Heart left ventricle (tissue), 13 donors: ENCODE data around the gene NEURL1.

ENCODE experiments used
- CTCF ChIP-seq, 12 donors: fragments of 200-600 bp; sonication (generic) in 4 of 12; IDR thresholded peaks; one replicate each; pipeline versions ENCODE4 v1.5.0 to v1.8.0; 2018 to 2022; ENCODE audit warnings: antibody characterized with exemption in 12 of 12, mild to moderate bottlenecking in 5 of 12
- POLR2A ChIP-seq, 2 donors: fragments of 450-650 bp; IDR thresholded peaks; one replicate each; pipeline ENCODE4 v1.6.1; 2017; ENCODE audit warnings: antibody characterized with exemption in 2 of 2, mild to moderate bottlenecking in 2 of 2, moderate library complexity in 2 of 2
- donor health status: ischemic (EF 13 %, LVEDD 7.1; RV severe dilation, severe dysfunction).
- donor health status: DM: no; HTN: yes; CAD: no.
- donor health status: DM: no; HTN: no; CAD: no.
- donor health status: ischemic (EF 25% LVEDD 6.9; RV normal size, moderate dysfunction).
- donor health status: ischemic (EF 25% LVEDD 5.7; RV mildly dilated, moderate dysfunction).
- donor health status: ischemic (EF 35%, LVEDD 5.7; RV mildly dilated, moderate dysfunction).
- donor health status: nonischemic (EF 11% LVEDD 7.7; RV severe dilation, severe dysfunction).
- donor health status: DM: yes; HTN: yes; CAD: no.
- donor health status: PGD.
- donor health status: ischemic (EF 29% LVEDD 5.4; RV normal size, mild dysfunction).
- donor health status: nonischemic (EF 23%, LVEDD 6.1; RV moderate dilation, normal function).

GRCh38 chr10:103575416-103576075 is 82.0 kb downstream of the NEURL1 start:
- TF ChIP-seq POLR2A (IDR thresholded peaks at IDR 0.05): no peak
- no peak for TF ChIP-seq CTCF (IDR thresholded peaks at IDR 0.05)
